RWPE1 (cell line): ENCODE results near the gene DMD.
"Not testable (repeated sequence)": the region's sequence is repeated elsewhere in the genome, so short reads cannot be mapped to it uniquely, and the experiment has no call there.

Experiments
- CTCF ChIA-PET: fragments of 350-600 bp; sonication (Branson Sonifier 250); formaldehyde crosslinking; extraction: SDS; loops from one replicate; lab custom pipeline; 2021; lab: Yijun Ruan, JAX
- POLR2A ChIA-PET: fragments of 400-600 bp; formaldehyde crosslinking; extraction: SDS; loops from one replicate; lab custom pipeline; 2020; ENCODE audit warnings: antibody characterized with exemption; ENCODE audit not compliant: low non-redundant PET; lab: Yijun Ruan, JAX
- DNase-seq: peaks from one replicate; pipeline ENCODE4 v3.0.0; 2012; ENCODE audit warnings: low spot score
- H3K27ac ChIP-seq: fragments of 450-650 bp; 2 replicates; pipeline ENCODE4 v1.5.1; 2017
- CTCF ChIP-seq: fragments of 450-650 bp; conservative IDR thresholded peaks from 2 replicates; pipeline ENCODE4 v1.5.1; 2017; ENCODE audit warnings: low read depth, mild to moderate bottlenecking

The DMD gene

DNA sequence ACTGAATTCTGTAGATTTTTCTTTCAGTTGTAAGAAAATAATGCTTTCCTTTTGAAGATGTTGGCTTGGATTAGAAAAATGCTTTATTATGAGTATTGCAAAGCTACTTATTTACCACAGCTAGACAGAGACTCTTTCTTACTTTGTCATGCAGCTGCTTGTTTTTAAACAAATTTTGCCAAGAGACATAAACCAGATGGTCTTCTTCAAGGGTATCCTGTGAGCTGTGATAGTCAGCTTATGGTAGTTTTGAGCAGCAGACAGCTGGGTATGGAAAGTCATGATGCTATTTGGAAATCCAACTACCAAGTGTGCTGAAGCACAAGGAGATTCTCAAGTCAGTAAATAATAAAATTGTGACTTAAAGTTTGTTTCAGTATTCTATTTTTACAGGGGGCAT is 941.5 kb downstream of the DMD start:
- CTCF ChIA-PET = no interaction called here
- no peak overlapping the region for H3K27ac ChIP-seq
- TF ChIP-seq CTCF = no peak
- no peak for DNase-seq
- POLR2A ChIA-PET = no interaction called here

DNA sequence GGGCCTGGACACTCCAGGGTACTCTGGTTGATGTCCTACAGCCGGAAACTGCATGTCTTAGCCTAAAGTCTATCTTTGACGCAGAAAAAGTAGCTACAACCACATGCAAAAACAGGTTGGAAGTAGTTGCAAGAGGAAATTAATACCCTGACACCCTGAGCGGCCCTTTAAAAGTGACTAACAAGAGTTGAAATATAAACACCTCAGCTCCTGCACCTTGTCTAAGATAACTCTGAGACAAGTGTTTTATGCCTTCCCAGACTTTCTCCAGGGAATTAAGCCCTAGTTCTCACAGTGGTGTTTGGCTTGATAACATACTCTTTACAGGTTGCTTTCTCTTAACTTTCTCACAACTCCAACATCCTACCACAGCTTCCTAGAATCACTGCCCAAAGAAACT is 943.1 kb downstream of the DMD start:
- no peak for TF ChIP-seq CTCF
- ChIA-PET POLR2A (no interaction called here), CTCF (no interaction called here)
- no peak overlapping the region for H3K27ac ChIP-seq
- no peak for DNase-seq

GRCh38 chrX:32267796-32268195 is 943.6 kb downstream of the DMD start:
- CTCF ChIA-PET = no interaction called here
- H3K27ac ChIP-seq = no peak overlapping the region
- TF ChIP-seq CTCF = no peak
- POLR2A ChIA-PET = no interaction called here
- DNase-seq = no peak

GRCh38 chrX:32246675-32247074 is 964.7 kb downstream of the DMD start:
- CTCF ChIA-PET, H3K27ac ChIP-seq, POLR2A ChIA-PET, DNase-seq: not testable (repeated sequence)

DNA sequence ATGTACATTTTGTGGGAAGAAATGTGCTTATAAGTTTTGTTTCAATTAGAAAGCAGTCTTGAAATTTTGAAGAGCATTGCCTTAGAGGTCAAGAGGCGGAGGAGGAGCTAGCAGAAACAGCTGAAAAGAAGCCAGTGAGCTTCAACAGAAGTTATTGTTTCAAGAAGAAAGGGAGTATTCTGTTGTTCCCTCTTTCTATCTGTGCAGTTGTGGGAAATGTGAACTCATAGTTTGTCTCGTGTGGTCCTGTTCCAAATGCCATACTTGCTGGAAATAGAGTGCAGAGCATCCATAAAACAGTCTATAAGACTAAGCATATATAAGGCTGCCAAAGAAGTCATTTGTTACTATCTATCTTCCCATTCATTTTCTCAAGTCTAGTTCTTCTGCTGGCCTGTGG is 1015.7 kb downstream of the DMD start:
- no peak for DNase-seq
- no peak overlapping the region for H3K27ac ChIP-seq
- ChIA-PET CTCF (no interaction called here), POLR2A (no interaction called here)
- no peak for TF ChIP-seq CTCF

DNA sequence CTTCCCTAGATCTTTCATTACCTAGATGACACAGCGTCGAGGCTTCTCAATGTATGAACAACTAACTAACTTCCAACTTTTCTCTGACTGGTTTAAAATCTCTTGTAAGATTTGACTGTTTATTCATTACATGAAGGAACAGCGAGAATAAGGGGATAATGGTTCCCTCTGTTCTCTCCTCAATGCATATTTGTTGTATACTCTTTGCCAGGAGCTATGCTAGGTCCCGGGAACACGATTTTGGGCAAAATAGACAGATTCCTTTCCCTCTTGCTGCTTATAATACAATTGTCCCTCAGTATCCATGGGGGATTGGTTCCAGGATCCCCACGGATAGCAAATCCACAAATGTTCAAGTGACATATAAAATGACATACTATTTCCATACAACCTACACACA is 1020.0 kb downstream of the DMD start:
- ChIA-PET CTCF (no interaction called here), POLR2A (no interaction called here)
- DNase-seq = no peak
- H3K27ac ChIP-seq = no peak overlapping the region
- no peak for TF ChIP-seq CTCF

- CTCF ChIA-PET = no interaction called here
- POLR2A ChIA-PET = no interaction called here
- H3K27ac ChIP-seq = no peak overlapping the region
- no peak for TF ChIP-seq CTCF
- no peak for DNase-seq
Measured at GRCh38 chrX:32185160-32185559, 1026.2 kb downstream of the DMD start.
